Stimulated activated memory B cell treated with anti-CD40 and anti-IgM and Interleukin-4, amounts not matched to agents 10 μg/mL and 1 μg/mL and 100 μg/mL, for 72 hours (primary cell): ENCODE data around the gene PPP5C.
"Not testable (repeated sequence)": the region's sequence is repeated elsewhere in the genome, so short reads cannot be mapped to it uniquely, and the experiment has no call there.

Source experiments
- ATAC-seq: fragments of 150-1000 bp; cut with Tn5 transposase; 2 replicates; pipeline ENCODE4 v1.10.0; 2021
- H3K27ac Mint-ChIP-seq: one replicate; pipeline ENCODE4 v1.8.0; 2022; ENCODE audit warnings: mild to moderate bottlenecking, mixed read lengths
- H3K27me3 Mint-ChIP-seq: one replicate; pipeline ENCODE4 v1.8.0; 2022; ENCODE audit warnings: mixed read lengths
- H3K36me3 Mint-ChIP-seq: one replicate; pipeline ENCODE4 v1.8.0; 2022; ENCODE audit warnings: mixed read lengths
- H3K4me1 Mint-ChIP-seq: one replicate; pipeline ENCODE4 v1.8.0; 2022; ENCODE audit warnings: mixed read lengths
- H3K4me3 Mint-ChIP-seq: one replicate; pipeline ENCODE4 v1.8.0; 2022; ENCODE audit warnings: mild to moderate bottlenecking, moderate library complexity, mixed read lengths
- H3K9me3 Mint-ChIP-seq: one replicate; pipeline ENCODE4 v1.8.0; 2022; ENCODE audit warnings: mixed read lengths

Gene PPP5C

GRCh38 chr19:46435689-46436088, 88.8 kb downstream of the PPP5C start:
- ATAC-seq, H3K4me1 Mint-ChIP-seq, H3K4me3 Mint-ChIP-seq, H3K36me3 Mint-ChIP-seq, H3K9me3 Mint-ChIP-seq, H3K27ac Mint-ChIP-seq: not testable (repeated sequence)
- peaks cover 64% of the 10 kb centered on the region for H3K27me3 Mint-ChIP-seq
